Measurements from ENCODE around the gene SYNJ1. TPM values are rescaled to one million over a fixed set of nuclear protein-coding genes. Genes with fewer than 3 reads are reported as not detected.
"Not testable (repeated sequence)": the region's sequence is repeated elsewhere in the genome, so short reads cannot be mapped to it uniquely, and the experiment has no call there.

SYNJ1 gene
- total RNA-seq, 1 experiment from 2014 or later = 10.5 TPM

GRCh38 chr21:32777269-32777668 is 49.5 kb upstream of the SYNJ1 start:
- BruUV-seq (replicated peaks) = no TSS peak
- H3K9me3 ChIP-seq (ENCODE audit: control insufficient read depth, insufficient read depth, low read depth, low read length) = no peaks in the 10 kb centered on the region
- H3K27me3 ChIP-seq (ENCODE audit: control insufficient read depth, insufficient read depth, low read length) = no peaks in the 10 kb centered on the region
- H3K4me1 ChIP-seq (ENCODE audit: control insufficient read depth, insufficient read depth, low read length) = no peaks in the 10 kb centered on the region
- no peak for TF ChIP-seq CTCF (IDR thresholded peaks at IDR 0.05)
- no peak for TF ChIP-seq POLR2AphosphoS5 (IDR thresholded peaks at IDR 0.05; ENCODE audit: low read depth, low read length)
- TF ChIP-seq SIN3A (IDR thresholded peaks at IDR 0.05; ENCODE audit: borderline replicate concordance, insufficient read depth, low read depth, low read length) = no peak
- no peak for TF ChIP-seq REST (IDR thresholded peaks at IDR 0.05; ENCODE audit: insufficient read depth in 1 of 2, low read depth in 2 of 2, low read length in 1 of 2)
- no peak for TF ChIP-seq TCF7L2 (IDR thresholded peaks at IDR 0.05; ENCODE audit: low read depth, low read length)
- in situ Hi-C loops (cut with HindIII; ENCODE audit: low pct_unique_long_range_greater_than_20kb, low sequenced_read_pairs) (no loop called here), intact Hi-C loops (cut with micrococcal nuclease; ENCODE audit: unreplicated experiment) (no loop called here)
- no peak for DNase-seq (ENCODE audit: low read depth, low spot score)
- no peak overlapping the region for H3K4me3 ChIP-seq (ENCODE audit: low read depth in 2 of 2, low read length in 2 of 2)
- no peaks in the 10 kb centered on the region for H3K36me3 ChIP-seq (ENCODE audit: control insufficient read depth, insufficient read depth, low read length)
- no peak for ATAC-seq
- CTCF ChIA-PET = interaction anchor here (0.7 kb wide), 1 partner anchor 9 kb away, joined by 3 read pairs; no protein-coding TSS in a partner anchor
- POLR2A ChIA-PET = interaction anchor here (0.6 kb wide), 1 partner anchor 461 kb away, joined by 6 read pairs; no protein-coding TSS in a partner anchor
- H3K27ac ChIP-seq (ENCODE audit: low read length) = no peak overlapping the region

GRCh38 chr21:32776743-32777142 is 48.9 kb upstream of the SYNJ1 start:
- ChIA-PET POLR2A (interaction anchor here (0.6 kb wide), 2 partner anchors 262 to 461 kb away, joined by 4 to 6 read pairs; no protein-coding TSS in a partner anchor), CTCF (no interaction called here)
- Histone ChIP-seq H3K9me3 (ENCODE audit: control insufficient read depth, insufficient read depth, low read depth, low read length) (no peaks in the 10 kb centered on the region), H3K27ac (ENCODE audit: low read length) (no peak overlapping the region), H3K36me3 (ENCODE audit: control insufficient read depth, insufficient read depth, low read length) (no peaks in the 10 kb centered on the region), H3K4me3 (ENCODE audit: low read depth in 2 of 2, low read length in 2 of 2) (no peak overlapping the region), H3K4me1 (ENCODE audit: control insufficient read depth, insufficient read depth, low read length) (no peaks in the 10 kb centered on the region), H3K27me3 (ENCODE audit: control insufficient read depth, insufficient read depth, low read length) (no peaks in the 10 kb centered on the region)
- ATAC-seq (no peak), DNase-seq (ENCODE audit: low read depth, low spot score) (no peak)
- BruUV-seq (replicated peaks) = no TSS peak
- in situ Hi-C loops (cut with HindIII; ENCODE audit: low pct_unique_long_range_greater_than_20kb, low sequenced_read_pairs) = no loop called here
- TF ChIP-seq REST (IDR thresholded peaks at IDR 0.05; ENCODE audit: insufficient read depth in 1 of 2, low read depth in 2 of 2, low read length in 1 of 2) (no peak), CTCF (IDR thresholded peaks at IDR 0.05) (no peak), POLR2AphosphoS5 (IDR thresholded peaks at IDR 0.05; ENCODE audit: low read depth, low read length) (no peak), SIN3A (IDR thresholded peaks at IDR 0.05; ENCODE audit: borderline replicate concordance, insufficient read depth, low read depth, low read length) (no peak), TCF7L2 (IDR thresholded peaks at IDR 0.05; ENCODE audit: low read depth, low read length) (no peak)
- intact Hi-C loops (cut with micrococcal nuclease; ENCODE audit: unreplicated experiment) = no loop called here

- H3K27me3 ChIP-seq (ENCODE audit: control insufficient read depth, insufficient read depth, low read length); ATAC-seq; H3K4me1 ChIP-seq (ENCODE audit: control insufficient read depth, insufficient read depth, low read length); H3K9me3 ChIP-seq (ENCODE audit: control insufficient read depth, insufficient read depth, low read depth, low read length); H3K36me3 ChIP-seq (ENCODE audit: control insufficient read depth, insufficient read depth, low read length); in situ Hi-C loops (cut with HindIII; ENCODE audit: low pct_unique_long_range_greater_than_20kb, low sequenced_read_pairs); POLR2A ChIA-PET; intact Hi-C loops (cut with micrococcal nuclease; ENCODE audit: unreplicated experiment); CTCF ChIA-PET; DNase-seq (ENCODE audit: low read depth, low spot score); BruUV-seq (replicated peaks): not testable (repeated sequence)
- Histone ChIP-seq H3K27ac (ENCODE audit: low read length) (0 out of 2 replicates have a peak overlapping the region, but pooled peaks have one; percentile 82), H3K4me3 (ENCODE audit: low read depth in 2 of 2, low read length in 2 of 2) (peak overlapping the region; percentile 89 to 96)
Measured at GRCh38 chr21:32773048-32773344, 45.2 kb upstream of the SYNJ1 start.
